GM12878 (cell line): ENCODE data around the gene FOXJ1. TPM values are rescaled to one million over a fixed set of nuclear protein-coding genes. Genes with fewer than 3 reads are reported as not detected.

Experiments
- ATAC-seq: fragments of 200-7000 bp; cut with Tn5 transposase; 3 replicates; pipeline ENCODE4 v1.9.1; 2020; ENCODE audit warnings: mild to moderate bottlenecking, moderate library complexity
- BruUV-seq: library from RNA; stranded (reverse); fragments of 400-500 nt; replicated peaks from 2 replicates; lab custom pipeline; 2021; lab: Mats Ljungman, UMichigan
- CTCF ChIA-PET: fragments of 300-600 bp; sonication (Branson Sonifier 250); formaldehyde crosslinking; extraction: SDS; loops from one replicate; lab custom pipeline; 2021; ENCODE audit warnings: inconsistent platforms; lab: Yijun Ruan, JAX
- POLR2A ChIA-PET: fragments of 350-600 bp; formaldehyde crosslinking; extraction: SDS; loops from one replicate; lab custom pipeline; 2021; ENCODE audit warnings: inconsistent platforms; lab: Charles Lee
- RAD21 ChIA-PET: fragments of 300-600 bp; sonication (Branson Sonifier 250); formaldehyde crosslinking; loops from one replicate; lab custom pipeline; 2023; ENCODE audit warnings: antibody characterized with exemption; ENCODE audit not compliant: unreplicated experiment; lab: Charles Lee
- SMC1A ChIA-PET: fragments of 300-600 bp; sonication (Branson Sonifier 250); formaldehyde crosslinking; loops from one replicate; lab custom pipeline; 2023; ENCODE audit not compliant: unreplicated experiment, uncharacterized antibody; lab: Charles Lee
- DNase-seq: peaks from one replicate; pipeline ENCODE4 v3.0.0-alpha.2; 2011; ENCODE audit warnings: low read depth, low spot score
- FAIRE-seq: peaks from 3 replicates; lab custom pipeline; 2011; peaks lifted over from hg19 to GRCh38; lab: Jason Lieb, UNC
- H2AFZ ChIP-seq: 2 replicates; pipeline ENCODE4 v1.6.0; 2011; ENCODE audit warnings: low read depth, low read length, control low read depth; ENCODE audit not compliant: control insufficient read depth
- H3K27ac ChIP-seq: 2 replicates; pipeline ENCODE4 v1.5.1; 2011; ENCODE audit warnings: control low read depth; ENCODE audit not compliant: control insufficient read depth, insufficient read depth
- H3K27me3 ChIP-seq, 2 experiments: replicated peaks in 1 of 2; 2 replicates each; pipeline versions ENCODE4 v1.6.0 to v1.6.1; 2011; ENCODE audit warnings: low read length in 1 of 2; ENCODE audit not compliant: control insufficient read depth in 2 of 2, insufficient read depth in 2 of 2
- H3K36me3 ChIP-seq, 2 experiments: 2 replicates each; pipeline ENCODE4 v1.5.1; 2011; ENCODE audit warnings: low read length in 1 of 2; ENCODE audit not compliant: control insufficient read depth in 2 of 2, insufficient read depth in 2 of 2
- H3K4me1 ChIP-seq: 2 replicates; pipeline ENCODE4 v1.6.1; 2011; ENCODE audit warnings: mild to moderate bottlenecking, low read length, moderate library complexity, mixed read lengths; ENCODE audit not compliant: control insufficient read depth, insufficient read depth
- H3K4me2 ChIP-seq: 2 replicates; pipeline ENCODE4 v1.6.0; 2011; ENCODE audit warnings: control low read depth; ENCODE audit not compliant: control insufficient read depth, insufficient read depth
- H3K4me3 ChIP-seq: fragments of 200-600 bp; sonication (generic); 2 replicates; pipeline ENCODE4 v1.5.1; 2016
- H3K79me2 ChIP-seq: 2 replicates; pipeline ENCODE4 v1.6.0; 2011; ENCODE audit warnings: low read length; ENCODE audit not compliant: control insufficient read depth, insufficient read depth
- H3K9ac ChIP-seq: 2 replicates; pipeline ENCODE4 v1.8.0; 2011; ENCODE audit warnings: low read length, control low read depth, mixed read lengths; ENCODE audit not compliant: control insufficient read depth, insufficient read depth
- H3K9me3 ChIP-seq: replicated peaks from 3 replicates; pipeline ENCODE4 v1.5.1; 2011; ENCODE audit warnings: mild to moderate bottlenecking, low read length; ENCODE audit not compliant: control insufficient read depth, insufficient read depth
- H4K20me1 ChIP-seq: 2 replicates; pipeline ENCODE4 v1.6.0; 2011; ENCODE audit not compliant: control insufficient read depth, insufficient read depth
- ASH2L ChIP-seq: fragments of 300-600, 200-600 bp; sonication (generic); IDR thresholded peaks from 2 replicates; pipeline ENCODE4 v1.6.1; 2017; ENCODE audit warnings: low read depth, mild to moderate bottlenecking, borderline replicate concordance
- CBX3 ChIP-seq: fragments of 200-600 bp; sonication (generic); IDR thresholded peaks from 2 replicates; pipeline ENCODE4 v1.6.1; 2016; ENCODE audit warnings: low read depth, borderline replicate concordance
- FOS ChIP-seq: IDR thresholded peaks from 3 replicates; pipeline ENCODE4 v1.6.1; 2011; ENCODE audit warnings: borderline replicate concordance; ENCODE audit not compliant: insufficient read length; ENCODE audit errors: extremely low read depth
- HDGF ChIP-seq: fragments of 450-650 bp; IDR thresholded peaks from 2 replicates; pipeline ENCODE4 v1.6.1; 2016; ENCODE audit warnings: antibody characterized with exemption
- JUND ChIP-seq: IDR thresholded peaks from 2 replicates; pipeline ENCODE4 v1.6.1; 2012; ENCODE audit warnings: low read depth, mild to moderate bottlenecking, low read length, improper control_type of control experiment, moderate library complexity
- MEF2A ChIP-seq: IDR thresholded peaks from 2 replicates; pipeline ENCODE4 v1.6.1; 2011; ENCODE audit warnings: low read depth, mild to moderate bottlenecking, low read length, moderate library complexity; ENCODE audit not compliant: insufficient read depth
- MTA3 ChIP-seq: IDR thresholded peaks from 2 replicates; pipeline ENCODE4 v1.6.1; 2012; ENCODE audit warnings: low read length, inconsistent platforms, borderline replicate concordance
- NFYA ChIP-seq: IDR thresholded peaks from 2 replicates; pipeline ENCODE4 v1.6.1; 2011; ENCODE audit warnings: low read depth, mild to moderate bottlenecking, low read length, improper control_type of control experiment, borderline replicate concordance
- NFYB ChIP-seq: IDR thresholded peaks from 2 replicates; pipeline ENCODE4 v1.6.1; 2011; ENCODE audit warnings: low read depth, mild to moderate bottlenecking, low read length, improper control_type of control experiment, moderate library complexity; ENCODE audit not compliant: insufficient read depth
- PAX8 ChIP-seq: fragments of 450-650 bp; IDR thresholded peaks from 2 replicates; pipeline ENCODE4 v1.6.1; 2017; ENCODE audit warnings: mild to moderate bottlenecking, moderate library complexity
- RFX5 ChIP-seq: IDR thresholded peaks from 2 replicates; pipeline ENCODE4 v1.6.1; 2011; ENCODE audit warnings: low read depth, low read length, improper control_type of control experiment
- SIN3A ChIP-seq: IDR thresholded peaks from 2 replicates; pipeline ENCODE4 v1.6.1; 2012; ENCODE audit warnings: low read depth, low read length, improper control_type of control experiment
- SMC3 ChIP-seq: IDR thresholded peaks from 2 replicates; pipeline ENCODE4 v1.6.1; 2011; ENCODE audit warnings: low read length, improper control_type of control experiment, borderline replicate concordance
- TARDBP ChIP-seq: IDR thresholded peaks from 2 replicates; pipeline ENCODE4 v1.6.1; 2016; ENCODE audit warnings: borderline replicate concordance
- ZNF622 ChIP-seq: fragments of 450-650 bp; IDR thresholded peaks from 2 replicates; pipeline ENCODE4 v1.6.1; 2017; ENCODE audit warnings: mild to moderate bottlenecking, inconsistent platforms
- WGBS: methylation state at CpG from one replicate; pipeline ENCODE4 v1.1.6; 2016; ENCODE audit warnings: low lambda C conversion rate; ENCODE audit not compliant: insufficient replicate concordance, insufficient coverage; ENCODE audit errors: missing lambda C conversion rate; 5-methylcytosine and 5-hydroxymethylcytosine counted together
- in situ Hi-C: fragments of 300-500 bp; cut with MboI; formaldehyde crosslinking; loops from 9 replicates; pipeline ENCODE4 v1.14.3; 2018; ENCODE audit warnings: mixed read lengths
- intact Hi-C: fragments of 100-400 bp; cut with micrococcal nuclease; formaldehyde crosslinking; loops from one replicate; pipeline ENCODE4 v1.14.2; 2022; ENCODE audit not compliant: unreplicated experiment
- polyA plus RNA-seq, 11 experiments: library from polyadenylated mRNA; depleted of rRNA in 4 of 11; unstranded in 6 of 11; stranded (reverse) in 5 of 11; fragments of >200 nt; fragmentation: Nextera tagmentation in 4 of 11; fragmentation: Illumina TruSeq in 1 of 11; extraction: Ambion mirVana in 4 of 11; extraction: Trizol in 1 of 11; gene quantifications; 1 replicate in 1 of 11; 2 replicates in 10 of 11; pipeline versions ENCODE4 v1.2.1 to v1.2.3, GENCODE V29; 2011 to 2016; ENCODE audit warnings: inconsistent platforms in 2 of 11, missing spikeins in 2 of 11, low read depth in 1 of 11
- total RNA-seq, 4 experiments: library from RNA; depleted of rRNA in 3 of 4; stranded (reverse); fragments of >200 nt in 3 of 4; fragmentation: Illumina TruSeq in 1 of 4; extraction: Trizol in 1 of 4; gene quantifications; 2 replicates each; pipeline versions ENCODE4 v1.2.1 to v1.2.3, GENCODE V29; 2013 to 2021
- TF ChIP-seq, protein P1 (sequence below): fragments of 450-650 bp; IDR thresholded peaks from 2 replicates; pipeline ENCODE4 v1.6.1; 2014; ENCODE audit warnings: mild to moderate bottlenecking

Gene FOXJ1
- total and polyA plus RNA-seq, 10 of the 15 experiments (the other 5 are each of a cell fraction or from before 2014, with no cell fraction given), result not detected

DNA sequence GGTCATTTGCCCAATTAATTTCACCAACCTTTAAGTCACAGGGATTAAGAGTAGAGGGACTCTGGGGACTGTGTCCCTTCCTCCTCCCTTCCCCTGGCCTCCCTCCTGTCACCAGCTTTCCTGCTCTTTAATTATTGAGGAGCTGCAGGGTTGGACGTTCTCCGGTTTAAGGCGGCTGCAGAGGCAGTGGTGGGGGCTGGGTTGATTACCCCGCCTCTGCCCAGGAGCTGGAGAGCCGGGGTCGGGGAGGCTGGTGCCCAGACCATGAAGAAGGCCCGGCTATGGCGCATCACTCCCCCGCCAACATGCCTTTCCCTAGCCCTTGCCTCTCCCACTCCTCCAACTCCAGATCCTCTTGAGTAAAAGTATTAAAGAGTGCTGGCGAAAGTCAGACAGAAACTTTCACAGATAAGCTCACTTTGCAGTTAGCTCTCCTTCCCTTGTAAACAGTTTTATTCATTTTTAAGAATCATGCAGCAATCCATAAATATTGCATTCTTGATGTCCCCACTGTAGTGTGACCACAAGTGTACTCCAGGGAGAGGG lies 1.1 kb upstream of the FOXJ1 start:
- 89% methylated on average over 10 of the region's 10 CpGs for WGBS
- CTCF ChIA-PET, result interaction anchor here (0.7 to 2.0 kb wide), 5 partner anchors 9 to 138 kb away, joined by 3 to 7 read pairs (median 4); no protein-coding TSS in a partner anchor
- Histone ChIP-seq H2AFZ (no peak overlapping the region), H3K27me3 (peaks cover 5 to 11% of the 10 kb centered on the region in 2 experiments), H3K4me2 (no peak overlapping the region), H3K4me3 (no peak overlapping the region), H3K27ac (no peak overlapping the region), H3K79me2 (no peaks in the 10 kb centered on the region), H3K9me3 (no peaks in the 10 kb centered on the region), H4K20me1 (no peaks in the 10 kb centered on the region), H3K36me3 (no peaks in the 10 kb centered on the region)
- ATAC-seq (no peak), FAIRE-seq (no peak)
- in situ Hi-C loops, result no loop called here
- intact Hi-C loops, result no loop called here
- SMC1A ChIA-PET, result interaction anchor here (1.9 to 2.7 kb wide), 3 partner anchors 9 to 38 kb away, joined by 4 to 9 read pairs (median 6); no protein-coding TSS in a partner anchor
- POLR2A ChIA-PET, result no interaction called here
- BruUV-seq, result no TSS peak
- RAD21 ChIA-PET, result interaction anchor here (0.6 to 1.2 kb wide), 2 partner anchors 138 to 190 kb away, joined by 3 read pairs; no protein-coding TSS in a partner anchor
- TF ChIP-seq SIN3A, result no peak
- TF ChIP-seq PAX8, result no peak
- TF ChIP-seq JUND, result no peak
- no peak for TF ChIP-seq ASH2L
- no peak for TF ChIP-seq NFYA
- no peak for TF ChIP-seq CBX3
- no peak for TF ChIP-seq TARDBP
- no peak for TF ChIP-seq MEF2A
- TF ChIP-seq RFX5, result no peak
- TF ChIP-seq FOS, result no peak
- TF ChIP-seq HDGF, result no peak
- no peak for TF ChIP-seq ZNF622
- no peak for TF ChIP-seq NFYB
- TF ChIP-seq MTA3, result no peak
- no peak for TF ChIP-seq SMC3
- TF ChIP-seq, protein P1, sequence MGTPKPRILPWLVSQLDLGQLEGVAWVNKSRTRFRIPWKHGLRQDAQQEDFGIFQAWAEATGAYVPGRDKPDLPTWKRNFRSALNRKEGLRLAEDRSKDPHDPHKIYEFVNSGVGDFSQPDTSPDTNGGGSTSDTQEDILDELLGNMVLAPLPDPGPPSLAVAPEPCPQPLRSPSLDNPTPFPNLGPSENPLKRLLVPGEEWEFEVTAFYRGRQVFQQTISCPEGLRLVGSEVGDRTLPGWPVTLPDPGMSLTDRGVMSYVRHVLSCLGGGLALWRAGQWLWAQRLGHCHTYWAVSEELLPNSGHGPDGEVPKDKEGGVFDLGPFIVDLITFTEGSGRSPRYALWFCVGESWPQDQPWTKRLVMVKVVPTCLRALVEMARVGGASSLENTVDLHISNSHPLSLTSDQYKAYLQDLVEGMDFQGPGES, result no peak
- TF ChIP-seq, all 136 proteins: peak for 0
- H3K9ac ChIP-seq, result no peak overlapping the region
- DNase-seq, result no peak
- H3K4me1 ChIP-seq, result peaks cover 31% of the 10 kb centered on the region
